Lung (tissue), 12 donors: ENCODE measurements around the gene SPPL2C. TPM values are rescaled to one million over a fixed set of nuclear protein-coding genes. Genes with fewer than 3 reads are reported as not detected.

Experiments used
- ATAC-seq: fragments of 200-7000 bp; cut with Tn5 transposase; one replicate; pipeline ENCODE4 v1.9.1; 2020; ENCODE audit warnings: moderate number of reproducible peaks; ENCODE audit not compliant: insufficient read depth, low FRiP score
- DNase-seq, 3 donors: peaks; one replicate each; pipeline ENCODE4 v3.0.0-alpha.2; 2013 to 2017
- H3K27ac ChIP-seq, 2 donors: one replicate each; pipeline ENCODE4 v1.5.1; 2013; ENCODE audit warnings: mild to moderate bottlenecking in 2 of 2, moderate library complexity in 2 of 2, control low read depth in 1 of 2, inconsistent platforms in 1 of 2, low read depth in 1 of 2, low read length in 1 of 2
- H3K27me3 ChIP-seq, 3 donors: one replicate each; pipeline ENCODE4 v1.5.1; 2013; ENCODE audit warnings: low read length in 2 of 3; ENCODE audit not compliant: control insufficient read depth in 3 of 3, insufficient read depth in 3 of 3
- H3K36me3 ChIP-seq, 4 donors: one replicate each; pipeline ENCODE4 v1.5.1; 2013; ENCODE audit warnings: low read length in 4 of 4, mild to moderate bottlenecking in 1 of 4, moderate library complexity in 1 of 4; ENCODE audit not compliant: control insufficient read depth in 4 of 4, insufficient read depth in 4 of 4
- H3K4me1 ChIP-seq, 5 donors: one replicate each; pipeline ENCODE4 v1.5.1; 2013; ENCODE audit warnings: low read length in 5 of 5, mild to moderate bottlenecking in 2 of 5, moderate library complexity in 1 of 5; ENCODE audit not compliant: control insufficient read depth in 5 of 5, insufficient read depth in 5 of 5
- H3K4me3 ChIP-seq: one replicate; pipeline ENCODE4 v1.5.1; 2013; ENCODE audit warnings: mild to moderate bottlenecking, control low read depth, moderate library complexity
- H3K9ac ChIP-seq, 2 donors: one replicate each; pipeline ENCODE4 v1.5.1; 2013; ENCODE audit warnings: low read length in 2 of 2, control low read depth in 1 of 2; ENCODE audit not compliant: insufficient read depth in 1 of 2
- H3K9me3 ChIP-seq, 4 donors: one replicate each; pipeline ENCODE4 v1.5.1; 2013; ENCODE audit warnings: low read length in 3 of 4, mild to moderate bottlenecking in 1 of 4, moderate library complexity in 1 of 4; ENCODE audit not compliant: control insufficient read depth in 4 of 4, insufficient read depth in 3 of 4
- CTCF ChIP-seq: IDR thresholded peaks from 2 replicates; pipeline ENCODE4 v1.5.1; 2012; ENCODE audit warnings: mild to moderate bottlenecking; ENCODE audit errors: control extremely low read depth, extremely low read depth
- WGBS, 2 donors: extraction: QIAGEN DNeasy Blood & Tissue Kit; methylation state at CpG; one replicate each; pipeline ENCODE4 v1.1.7; 2013; 5-methylcytosine and 5-hydroxymethylcytosine counted together
- polyA plus RNA-seq, 2 donors: library from polyadenylated mRNA; stranded (reverse); fragments of 200-250 nt; gene quantifications; one replicate each; pipeline ENCODE4 v1.2.1, GENCODE V29; 2013
- total RNA-seq, 2 donors: library from RNA; depleted of rRNA in 1 of 2; stranded (reverse); fragments of >200 nt in 1 of 2; gene quantifications; one replicate each; pipeline ENCODE4 v1.2.1, GENCODE V29; 2014 to 2021
- donor health status: control.
- donor health status: control.
- donor health status: Bipolar disorder and iron deficiency.
- donor health status: healthy.
- donor health status: DM: yes; HTN: yes; CAD: no.

SPPL2C gene
- total and polyA plus RNA-seq, 4 donors, result not detected

DNA sequence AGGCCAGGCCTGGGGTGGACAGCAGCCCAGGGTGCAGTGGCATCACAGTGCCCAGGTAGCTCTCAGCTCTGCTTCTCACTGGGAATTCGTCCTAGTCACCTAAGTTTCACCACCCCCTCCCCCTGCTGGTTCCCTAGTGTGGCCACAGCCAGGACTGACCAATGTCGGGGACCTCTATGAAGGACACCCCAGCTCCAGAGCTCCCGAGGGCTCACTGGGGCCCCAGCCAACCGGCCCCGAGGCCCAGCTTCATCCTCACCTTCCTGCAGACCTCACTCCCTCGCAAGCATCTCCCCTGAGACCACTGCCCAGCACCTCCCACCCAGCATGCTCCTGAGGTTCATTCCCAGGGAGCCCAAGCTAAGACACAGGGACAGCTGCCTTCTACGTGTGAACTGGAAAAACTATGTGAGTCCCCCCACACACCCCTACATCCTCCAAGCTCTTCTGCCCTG, 4.9 kb downstream of the SPPL2C start:
- H3K27me3 ChIP-seq, result peaks cover 0 to 9% (median 4%) of the 10 kb centered on the region in 3 donors

DNA sequence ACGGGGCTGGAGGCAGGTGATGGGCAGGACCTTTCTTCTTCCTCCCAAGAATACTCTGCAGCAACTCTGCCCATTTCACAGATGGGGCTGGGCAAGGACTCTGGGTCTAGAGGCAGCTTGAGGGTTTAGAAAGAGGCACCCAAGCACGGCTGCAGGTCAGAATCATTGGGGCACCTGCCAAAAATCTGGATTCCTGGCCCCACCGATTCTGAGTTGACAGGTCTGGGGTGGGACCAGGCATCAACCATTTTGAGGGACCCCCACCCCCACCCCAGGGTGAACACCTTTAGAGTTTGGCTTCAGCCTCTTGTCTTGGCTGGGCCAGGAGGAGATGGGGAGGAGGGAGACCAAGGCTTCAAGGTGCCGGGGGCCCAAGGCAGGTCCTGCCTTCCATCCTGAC, 5.3 kb downstream of the SPPL2C start:
- H3K36me3 ChIP-seq, result no peaks in the 10 kb centered on the region
- no peak overlapping the region for H3K4me3 ChIP-seq
- DNase-seq (no peak), ATAC-seq (no peak)
- TF ChIP-seq CTCF, result no peak
- H3K9me3 ChIP-seq, result peaks cover 0 to 4% (median 0%) of the 10 kb centered on the region in 4 donors
- no peak overlapping the region for H3K9ac ChIP-seq
- no peak overlapping the region for H3K27ac ChIP-seq
- H3K4me1 ChIP-seq, result no peaks in the 10 kb centered on the region
- 79% methylated on average over 4 of the region's 4 CpGs for WGBS, 2 donors
- peaks cover 0 to 9% (median 4%) of the 10 kb centered on the region in 3 donors for H3K27me3 ChIP-seq

More for the DNA sequence above, 4.9 kb downstream of the SPPL2C start:
- Histone ChIP-seq H3K4me3 (no peak overlapping the region), H3K4me1 (no peaks in the 10 kb centered on the region), H3K9ac (no peak overlapping the region), H3K36me3 (no peaks in the 10 kb centered on the region), H3K27ac (no peak overlapping the region), H3K9me3 (peaks cover 0 to 3% (median 0%) of the 10 kb centered on the region in 4 donors)
- ATAC-seq (no peak), DNase-seq (no peak)
- 75 to 93% methylated on average over 7 of the region's 7 CpGs for WGBS, 2 donors
- TF ChIP-seq CTCF, result no peak

DNA sequence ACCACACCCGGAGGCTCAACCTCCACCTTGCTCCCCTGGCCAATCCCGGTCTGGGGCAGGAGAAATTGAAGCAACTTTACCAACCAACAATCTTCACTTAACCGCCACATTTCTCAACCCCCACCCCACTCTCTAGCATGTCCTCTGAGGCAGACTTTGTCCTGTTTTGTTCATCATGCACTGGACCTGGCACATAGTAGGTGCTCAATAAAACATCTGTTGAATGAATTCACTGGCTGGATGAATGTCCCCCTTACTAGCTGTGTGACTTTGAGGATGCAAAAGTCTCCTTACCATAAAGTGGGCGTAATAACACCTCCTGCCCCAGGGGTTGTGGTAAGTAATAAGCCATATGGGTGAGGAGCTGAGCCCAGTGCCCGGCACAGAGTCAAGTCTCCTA, 5.8 kb downstream of the SPPL2C start:
- no peaks in the 10 kb centered on the region for H3K4me1 ChIP-seq
- H3K4me3 ChIP-seq, result no peak overlapping the region
- no peaks in the 10 kb centered on the region for H3K36me3 ChIP-seq
- H3K9ac ChIP-seq, result no peak overlapping the region
- peaks cover 0 to 9% (median 4%) of the 10 kb centered on the region in 3 donors for H3K27me3 ChIP-seq
- no peak for TF ChIP-seq CTCF
- no peak for ATAC-seq
- WGBS, 2 donors, result 86 to 87% methylated on average over 5 of the region's 5 CpGs
- no peak overlapping the region for H3K27ac ChIP-seq
- H3K9me3 ChIP-seq, result peaks cover 0 to 7% (median 0%) of the 10 kb centered on the region in 4 donors
- no peak for DNase-seq

DNA sequence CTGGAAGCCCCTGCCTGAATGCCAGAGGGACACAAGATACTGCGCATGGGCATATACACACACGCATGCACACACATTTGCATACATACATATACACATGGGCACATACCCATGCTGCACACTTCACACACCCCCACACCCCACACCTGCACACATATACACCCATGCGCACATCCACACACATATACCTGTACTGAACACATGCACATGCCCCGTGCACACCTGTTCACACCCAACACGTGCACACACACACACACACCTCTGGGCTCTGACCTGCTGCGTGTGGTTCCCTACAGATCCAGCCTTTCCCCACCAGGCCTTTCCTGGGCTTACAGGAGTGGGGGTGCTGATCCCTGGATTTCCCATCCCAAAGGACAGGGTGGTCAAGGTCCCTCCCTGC, 6.3 kb downstream of the SPPL2C start:
- Histone ChIP-seq H3K4me3 (no peak overlapping the region), H3K27me3 (peaks cover 0 to 9% (median 4%) of the 10 kb centered on the region in 3 donors), H3K4me1 (no peaks in the 10 kb centered on the region), H3K9ac (no peak overlapping the region), H3K27ac (no peak overlapping the region), H3K9me3 (peaks cover 0 to 7% (median 0%) of the 10 kb centered on the region in 4 donors), H3K36me3 (no peaks in the 10 kb centered on the region)
- 81 to 91% methylated on average over 6 of the region's 6 CpGs for WGBS, 2 donors
- DNase-seq, result no peak
- no peak for TF ChIP-seq CTCF
- ATAC-seq, result no peak
